T-helper 17 cell (primary cell): ENCODE results near the gene SSH2. TPM values are rescaled to one million over a fixed set of nuclear protein-coding genes. Genes with fewer than 3 reads are reported as not detected.
A peak's percentile ranks its signal among the peaks of the same experiment; 100 is the strongest.
"Not testable (repeated sequence)": the region's sequence is repeated elsewhere in the genome, so short reads cannot be mapped to it uniquely, and the experiment has no call there.

Experiments
- ATAC-seq: fragments of 150-1000 bp; cut with Tn5 transposase; 2 replicates; pipeline ENCODE4 v1.10.0; 2021; ENCODE audit warnings: mild to moderate bottlenecking, moderate library complexity
- DNase-seq, 3 donors: peaks; one replicate each; pipeline versions ENCODE4 v3.0.0 to v3.0.0-alpha.2; 2020 to 2021
- H3K9me3 ChIP-seq: one replicate; pipeline ENCODE4 v1.7.0; 2013; ENCODE audit warnings: low read length, mild to moderate bottlenecking; ENCODE audit not compliant: control insufficient read depth, poor library complexity, severe bottlenecking
- H3K27ac Mint-ChIP-seq: one replicate; pipeline ENCODE4 v1.8.0; 2022; ENCODE audit warnings: mild to moderate bottlenecking, moderate library complexity, mixed read lengths
- H3K27me3 Mint-ChIP-seq: one replicate; pipeline ENCODE4 v1.8.0; 2022; ENCODE audit warnings: mixed read lengths
- H3K36me3 Mint-ChIP-seq: one replicate; pipeline ENCODE4 v1.8.0; 2022; ENCODE audit warnings: low read depth, mixed read lengths
- H3K4me1 Mint-ChIP-seq: one replicate; pipeline ENCODE4 v1.8.0; 2022; ENCODE audit warnings: mild to moderate bottlenecking, mixed read lengths
- H3K4me3 Mint-ChIP-seq: one replicate; pipeline ENCODE4 v1.8.0; 2022; ENCODE audit warnings: mild to moderate bottlenecking, moderate library complexity, mixed read lengths
- total RNA-seq, 4 donors: library from RNA in 2 of 4; stranded (reverse) in 2 of 4; gene quantifications; one replicate each; pipeline ENCODE4 v1.2.3 and lab custom pipeline; 2022 to 2026

The SSH2 gene, protein sequence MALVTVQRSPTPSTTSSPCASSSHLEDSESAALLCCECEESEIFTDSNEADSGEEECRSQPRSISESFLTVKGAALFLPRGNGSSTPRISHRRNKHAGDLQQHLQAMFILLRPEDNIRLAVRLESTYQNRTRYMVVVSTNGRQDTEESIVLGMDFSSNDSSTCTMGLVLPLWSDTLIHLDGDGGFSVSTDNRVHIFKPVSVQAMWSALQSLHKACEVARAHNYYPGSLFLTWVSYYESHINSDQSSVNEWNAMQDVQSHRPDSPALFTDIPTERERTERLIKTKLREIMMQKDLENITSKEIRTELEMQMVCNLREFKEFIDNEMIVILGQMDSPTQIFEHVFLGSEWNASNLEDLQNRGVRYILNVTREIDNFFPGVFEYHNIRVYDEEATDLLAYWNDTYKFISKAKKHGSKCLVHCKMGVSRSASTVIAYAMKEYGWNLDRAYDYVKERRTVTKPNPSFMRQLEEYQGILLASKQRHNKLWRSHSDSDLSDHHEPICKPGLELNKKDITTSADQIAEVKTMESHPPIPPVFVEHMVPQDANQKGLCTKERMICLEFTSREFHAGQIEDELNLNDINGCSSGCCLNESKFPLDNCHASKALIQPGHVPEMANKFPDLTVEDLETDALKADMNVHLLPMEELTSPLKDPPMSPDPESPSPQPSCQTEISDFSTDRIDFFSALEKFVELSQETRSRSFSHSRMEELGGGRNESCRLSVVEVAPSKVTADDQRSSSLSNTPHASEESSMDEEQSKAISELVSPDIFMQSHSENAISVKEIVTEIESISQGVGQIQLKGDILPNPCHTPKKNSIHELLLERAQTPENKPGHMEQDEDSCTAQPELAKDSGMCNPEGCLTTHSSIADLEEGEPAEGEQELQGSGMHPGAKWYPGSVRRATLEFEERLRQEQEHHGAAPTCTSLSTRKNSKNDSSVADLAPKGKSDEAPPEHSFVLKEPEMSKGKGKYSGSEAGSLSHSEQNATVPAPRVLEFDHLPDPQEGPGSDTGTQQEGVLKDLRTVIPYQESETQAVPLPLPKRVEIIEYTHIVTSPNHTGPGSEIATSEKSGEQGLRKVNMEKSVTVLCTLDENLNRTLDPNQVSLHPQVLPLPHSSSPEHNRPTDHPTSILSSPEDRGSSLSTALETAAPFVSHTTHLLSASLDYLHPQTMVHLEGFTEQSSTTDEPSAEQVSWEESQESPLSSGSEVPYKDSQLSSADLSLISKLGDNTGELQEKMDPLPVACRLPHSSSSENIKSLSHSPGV (N-terminal part only)
- total RNA-seq (10 to 100 TPM; 72.2 to 72.7 TPM), total RNA-seq (lab: John Stamatoyannopoulos, UW) (74.2 to 80.4 reads per million in 2 donors)

DNA sequence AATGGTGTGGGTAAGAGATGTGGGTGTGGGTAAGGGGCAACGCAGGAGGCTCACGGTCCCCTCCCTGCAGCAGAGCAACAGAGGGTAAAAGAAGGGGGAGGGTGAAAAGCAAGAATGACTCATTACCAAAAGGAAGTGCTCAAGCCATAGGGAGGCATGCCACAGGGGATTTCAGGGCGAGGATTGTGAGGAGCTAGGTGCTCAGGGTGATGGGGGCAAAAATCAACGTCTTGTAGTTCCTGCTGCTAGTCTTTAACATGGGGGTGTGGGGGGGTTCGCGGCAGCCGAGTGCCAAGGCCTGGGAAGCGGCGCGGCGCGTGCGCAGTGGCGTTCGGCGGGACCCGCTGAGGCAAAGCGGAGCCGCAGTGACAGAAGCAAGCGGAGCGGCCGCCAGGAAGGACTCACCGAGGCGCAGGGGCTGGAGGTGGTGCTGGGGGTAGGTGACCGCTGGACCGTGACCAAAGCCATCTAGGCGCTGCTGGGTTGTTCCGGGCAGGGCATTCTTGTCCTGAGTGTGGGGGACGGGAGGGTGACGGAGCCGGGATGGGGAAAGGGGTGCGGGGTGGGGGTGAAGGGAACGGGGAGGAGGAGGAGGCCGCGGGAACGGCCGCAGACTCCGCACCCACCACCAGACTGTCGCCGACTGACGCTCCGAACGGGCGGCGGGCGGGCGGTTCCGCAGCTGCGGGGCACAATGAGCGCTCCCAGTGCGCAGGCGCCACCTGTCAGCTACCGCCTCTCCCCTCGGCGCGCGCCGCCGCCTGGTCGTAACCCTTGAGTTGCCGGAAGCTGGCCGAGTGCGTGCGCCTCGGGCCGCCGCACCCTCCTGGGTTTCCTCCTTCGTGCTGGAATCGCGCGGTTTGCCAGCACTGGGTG is at the start of gene SSH2:
Gene SSH2, minus strand, starts transcription at position 696 of the 876 bp plus-strand sequence. Its CDS starts 228 bp downstream, at position 468.
- Mint-ChIP-seq H3K36me3 (peaks cover 8% of the 10 kb centered on the region), H3K4me1 (peaks cover 27% of the 10 kb centered on the region), H3K4me3 (no peak within 1 kb of the TSS), H3K27ac (no peak within 1 kb of the TSS), H3K27me3 (no peaks in the 10 kb centered on the region)
- ATAC-seq (peak; percentile 77), DNase-seq (peak; percentile 80 to 91 (median 84))
- H3K9me3 ChIP-seq, result no peaks in the 10 kb centered on the region

DNA sequence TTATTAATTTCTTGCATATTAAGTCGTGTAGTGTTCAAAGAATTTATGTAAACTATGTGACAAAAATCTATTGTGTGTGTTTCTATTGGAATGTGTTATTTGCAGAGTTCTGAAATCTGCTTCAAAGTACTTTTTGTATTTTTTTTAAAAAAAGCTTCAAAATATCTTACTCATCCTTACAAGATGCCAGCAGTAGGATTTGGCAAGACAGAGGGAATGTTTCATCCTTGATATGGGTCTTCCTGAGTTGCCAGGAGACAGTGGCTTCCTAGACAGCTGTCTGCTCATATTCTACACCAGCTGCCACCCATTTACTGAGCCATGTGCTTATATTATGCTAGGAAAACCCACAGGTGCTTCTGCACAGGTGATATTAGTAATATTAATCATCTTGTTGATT is 47.8 kb upstream of the SSH2 start:
- H3K4me3 Mint-ChIP-seq, result no peak overlapping the region
- DNase-seq, result no peak
- no peak for ATAC-seq
- H3K4me1 Mint-ChIP-seq, result no peaks in the 10 kb centered on the region
- no peaks in the 10 kb centered on the region for H3K27me3 Mint-ChIP-seq
- no peak overlapping the region for H3K27ac Mint-ChIP-seq
- H3K36me3 Mint-ChIP-seq, result no peaks in the 10 kb centered on the region
- peaks cover 2% of the 10 kb centered on the region for H3K9me3 ChIP-seq

DNA sequence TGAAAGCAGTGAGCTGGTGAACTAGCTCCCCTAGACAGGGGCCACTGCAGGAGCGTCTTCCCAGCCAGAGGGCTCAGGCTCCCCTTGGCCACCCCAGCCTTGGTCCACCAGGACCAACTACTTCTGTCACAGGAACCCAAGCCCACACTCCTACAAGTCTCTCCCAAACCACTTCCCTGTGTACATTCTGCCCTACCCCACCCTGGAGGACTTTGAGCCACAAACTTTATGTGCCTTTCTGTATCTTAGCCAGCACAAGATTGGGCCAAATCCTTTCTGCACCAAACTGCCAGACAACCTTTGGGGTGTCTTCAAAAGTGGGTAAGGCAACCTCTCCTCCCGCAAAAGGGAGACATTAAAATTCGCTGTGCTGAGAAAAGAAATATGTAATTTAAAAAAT is 43.0 kb upstream of the SSH2 start:
- H3K4me1 Mint-ChIP-seq, result no peaks in the 10 kb centered on the region
- H3K4me3 Mint-ChIP-seq, result no peak overlapping the region
- no peaks in the 10 kb centered on the region for H3K9me3 ChIP-seq
- H3K36me3 Mint-ChIP-seq, result no peaks in the 10 kb centered on the region
- no peak for ATAC-seq
- DNase-seq, result no peak
- no peak overlapping the region for H3K27ac Mint-ChIP-seq
- H3K27me3 Mint-ChIP-seq, result no peaks in the 10 kb centered on the region

DNA sequence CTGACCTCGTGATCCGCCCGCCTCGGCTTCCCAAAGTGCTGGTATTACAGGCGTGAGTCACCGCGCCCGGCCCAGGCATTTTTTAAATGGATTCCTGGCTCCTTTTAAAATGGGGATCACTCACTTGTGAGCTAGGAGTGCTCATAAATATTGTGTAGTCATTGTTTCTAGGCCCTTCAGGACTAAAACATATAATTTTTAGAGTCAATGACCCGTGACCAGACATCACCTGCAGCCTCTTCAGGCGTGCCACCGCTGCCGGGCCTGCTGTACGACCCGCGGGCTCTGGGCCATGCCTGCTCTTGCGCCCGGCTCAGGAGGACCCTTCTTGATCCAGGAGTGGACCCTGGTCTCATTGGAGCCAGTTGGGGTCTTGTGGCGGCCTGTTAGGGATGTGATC is 42.2 kb upstream of the SSH2 start:
- H3K9me3 ChIP-seq, result no peaks in the 10 kb centered on the region

DNA sequence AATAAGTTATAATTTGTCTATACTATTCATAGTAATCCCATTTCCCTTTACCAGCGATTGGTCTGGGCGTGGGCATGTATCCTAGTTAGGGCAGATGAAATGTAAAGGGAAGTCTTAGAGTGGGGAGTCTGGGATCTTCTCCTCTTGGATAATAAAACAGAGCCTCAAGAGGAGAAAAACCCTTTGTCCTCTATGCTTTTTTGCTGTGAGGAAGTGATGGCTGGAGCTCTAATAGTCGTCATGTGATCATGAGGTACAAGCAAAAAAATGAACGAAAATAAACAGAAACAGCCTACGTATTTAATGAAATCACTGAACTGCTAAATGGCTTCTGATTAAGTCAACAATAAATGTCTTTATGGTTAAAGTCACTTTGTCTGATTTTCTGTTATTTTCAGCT is 38.2 kb upstream of the SSH2 start:
- no peaks in the 10 kb centered on the region for H3K9me3 ChIP-seq

More for the DNA sequence above, 42.2 kb upstream of the SSH2 start:
- no peaks in the 10 kb centered on the region for H3K27me3 Mint-ChIP-seq
- DNase-seq (no peak), ATAC-seq (no peak)
- no peaks in the 10 kb centered on the region for H3K4me1 Mint-ChIP-seq
- H3K27ac Mint-ChIP-seq, result no peak overlapping the region
- H3K4me3 Mint-ChIP-seq, result no peak overlapping the region
- H3K36me3 Mint-ChIP-seq, result no peaks in the 10 kb centered on the region

DNA sequence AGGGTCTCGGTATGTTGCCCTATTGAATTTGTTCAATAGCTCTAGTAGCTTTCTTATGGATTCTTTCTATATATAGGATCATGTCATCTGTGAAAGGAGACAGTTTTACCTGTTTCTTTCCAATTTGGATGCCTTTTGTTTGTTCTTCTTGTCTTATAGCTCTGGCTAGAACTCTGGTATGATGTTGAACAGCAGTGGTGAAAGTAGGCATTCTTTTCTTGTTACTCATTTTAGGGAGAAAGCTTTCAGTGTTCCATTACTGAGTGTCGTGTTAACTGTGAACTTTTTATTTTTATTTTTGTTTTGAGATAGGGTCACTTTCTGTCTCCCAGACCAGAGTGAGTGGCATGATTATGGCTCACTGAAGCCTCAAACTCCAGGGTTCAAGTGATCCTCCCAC is 32.6 kb upstream of the SSH2 start:
- no peak overlapping the region for H3K4me3 Mint-ChIP-seq
- no peaks in the 10 kb centered on the region for H3K9me3 ChIP-seq
- no peaks in the 10 kb centered on the region for H3K27me3 Mint-ChIP-seq
- DNase-seq (no peak), ATAC-seq (no peak)
- no peaks in the 10 kb centered on the region for H3K4me1 Mint-ChIP-seq
- H3K27ac Mint-ChIP-seq, result no peak overlapping the region
- H3K36me3 Mint-ChIP-seq, result no peaks in the 10 kb centered on the region

More for the DNA sequence above, 38.2 kb upstream of the SSH2 start:
- Mint-ChIP-seq H3K36me3 (no peaks in the 10 kb centered on the region), H3K27me3 (no peaks in the 10 kb centered on the region), H3K27ac (no peak overlapping the region), H3K4me3 (no peak overlapping the region), H3K4me1 (no peaks in the 10 kb centered on the region)
- DNase-seq, result no peak
- ATAC-seq, result no peak

DNA sequence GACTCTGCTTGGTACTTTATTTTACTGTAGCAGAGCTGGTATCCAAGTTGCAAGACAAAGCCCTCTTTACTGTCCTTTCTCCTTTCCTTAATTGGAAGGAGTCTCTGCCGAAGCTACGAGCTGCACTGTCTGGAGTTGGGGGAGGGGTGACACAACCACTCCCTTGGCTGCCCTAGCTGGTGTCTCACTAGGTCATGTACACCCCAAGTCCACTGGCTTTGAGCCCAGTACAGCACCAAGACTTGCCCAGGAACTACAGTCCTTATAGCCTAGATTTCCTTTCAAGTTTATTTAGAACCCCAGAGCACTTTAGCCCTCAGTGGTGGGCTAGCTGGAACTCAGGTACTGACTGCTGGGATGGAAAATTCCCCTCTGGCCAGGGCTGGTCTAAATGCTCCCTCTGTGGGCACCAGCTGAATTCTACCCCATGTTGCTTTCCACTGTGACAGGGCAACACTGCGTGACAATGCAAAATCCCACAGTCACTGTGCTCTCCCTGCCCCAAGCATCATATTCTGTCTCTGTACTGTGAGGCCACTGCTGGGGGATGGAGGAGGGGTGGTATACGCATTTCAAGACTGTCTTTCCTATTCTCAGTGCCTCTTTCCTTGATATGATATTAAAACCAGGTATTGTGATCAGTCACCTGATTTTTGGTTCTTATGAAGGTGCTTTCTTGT is 29.8 kb upstream of the SSH2 start:
- H3K36me3 Mint-ChIP-seq, result no peaks in the 10 kb centered on the region
- no peak overlapping the region for H3K27ac Mint-ChIP-seq
- H3K9me3 ChIP-seq, result no peaks in the 10 kb centered on the region
- DNase-seq (no peak), ATAC-seq (no peak)
- H3K4me3 Mint-ChIP-seq, result no peak overlapping the region
- no peaks in the 10 kb centered on the region for H3K27me3 Mint-ChIP-seq
- peaks cover 2% of the 10 kb centered on the region for H3K4me1 Mint-ChIP-seq

DNA sequence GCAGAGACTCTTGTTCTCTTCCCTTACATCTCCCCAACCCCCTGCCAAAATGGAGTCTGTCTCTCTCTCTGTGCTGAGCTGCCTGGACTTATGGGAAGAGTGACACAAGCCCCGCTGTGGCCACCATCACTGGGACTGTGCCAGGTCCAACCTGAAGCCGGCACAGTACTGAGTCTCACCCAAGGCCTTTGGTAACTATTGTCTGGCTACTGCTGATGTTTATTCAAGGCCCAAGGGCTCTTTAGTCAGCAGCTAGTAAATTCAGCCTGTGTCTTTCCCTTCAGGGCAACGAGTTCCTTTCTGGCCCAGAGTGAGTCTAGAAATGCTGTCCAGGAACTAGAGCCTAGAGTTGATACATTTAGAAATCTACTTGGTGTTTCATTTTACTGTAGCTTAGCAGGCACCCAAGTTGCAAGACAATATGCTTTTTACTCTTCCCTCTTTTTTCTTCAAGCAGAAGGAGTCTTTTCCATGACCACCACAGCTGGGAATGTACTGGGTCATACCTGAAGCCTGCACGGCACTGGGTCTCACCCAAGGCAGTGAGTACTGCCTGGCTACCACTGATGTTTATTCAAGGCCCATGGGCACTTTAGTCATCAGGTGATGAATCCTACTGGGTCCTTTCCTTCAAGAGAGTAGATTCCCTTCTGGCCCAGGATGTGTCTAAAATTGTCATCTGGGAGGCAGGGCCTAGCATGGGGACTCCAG is 29.1 kb upstream of the SSH2 start:
- Mint-ChIP-seq H3K36me3 (no peaks in the 10 kb centered on the region), H3K27ac (no peak overlapping the region), H3K4me1 (peaks cover 2% of the 10 kb centered on the region), H3K4me3 (no peak overlapping the region), H3K27me3 (no peaks in the 10 kb centered on the region)
- no peaks in the 10 kb centered on the region for H3K9me3 ChIP-seq
- no peak for DNase-seq
- ATAC-seq, result no peak

DNA sequence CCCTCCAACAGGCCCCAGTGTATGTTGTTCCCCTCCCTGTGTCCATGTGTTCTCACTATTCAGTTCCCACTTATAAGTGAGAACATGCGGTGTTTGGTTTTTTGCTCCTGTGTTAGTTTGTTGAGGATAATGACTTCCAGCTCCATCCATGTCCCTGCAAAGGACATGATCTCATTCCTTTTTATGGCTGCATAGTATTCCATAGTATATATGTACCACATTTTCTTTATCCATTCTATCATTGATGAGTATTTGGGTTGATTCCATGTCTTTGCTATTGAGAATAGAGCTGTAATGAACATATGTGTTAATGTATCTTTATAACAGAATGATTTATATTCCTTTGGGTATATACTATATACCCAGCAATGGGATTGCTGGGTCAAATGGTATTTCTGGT is 27.5 kb upstream of the SSH2 start:
- not testable (repeated sequence) for H3K36me3 Mint-ChIP-seq, H3K27me3 Mint-ChIP-seq, H3K9me3 ChIP-seq

DNA sequence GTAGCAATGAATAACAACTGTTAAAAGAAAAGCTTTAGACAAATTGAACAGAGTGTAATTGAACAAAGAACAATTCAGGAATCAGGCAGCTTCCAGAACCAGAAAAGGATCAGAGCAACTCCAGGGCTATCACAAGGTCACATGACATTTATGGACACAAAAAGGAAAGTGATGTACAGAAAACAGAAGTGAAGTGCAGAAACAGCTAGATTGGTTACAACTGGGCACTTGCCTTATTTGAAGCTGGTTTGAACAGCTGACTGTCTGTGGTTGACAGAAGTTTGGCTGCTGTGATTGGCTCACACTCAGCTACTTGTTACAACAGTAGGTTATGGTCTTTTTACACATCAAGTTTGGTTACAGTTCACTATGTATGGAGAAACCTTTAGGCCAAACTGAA is 26.2 kb upstream of the SSH2 start:
- ATAC-seq (no peak), DNase-seq (no peak)
- H3K9me3 ChIP-seq, result no peaks in the 10 kb centered on the region
- no peaks in the 10 kb centered on the region for H3K27me3 Mint-ChIP-seq
- H3K27ac Mint-ChIP-seq, result no peak overlapping the region
- H3K4me3 Mint-ChIP-seq, result no peak overlapping the region
- no peaks in the 10 kb centered on the region for H3K36me3 Mint-ChIP-seq
- peaks cover 2% of the 10 kb centered on the region for H3K4me1 Mint-ChIP-seq

More for the DNA sequence above, 27.5 kb upstream of the SSH2 start:
- DNase-seq, ATAC-seq, H3K27ac Mint-ChIP-seq, H3K4me1 Mint-ChIP-seq, H3K4me3 Mint-ChIP-seq: not testable (repeated sequence)

DNA sequence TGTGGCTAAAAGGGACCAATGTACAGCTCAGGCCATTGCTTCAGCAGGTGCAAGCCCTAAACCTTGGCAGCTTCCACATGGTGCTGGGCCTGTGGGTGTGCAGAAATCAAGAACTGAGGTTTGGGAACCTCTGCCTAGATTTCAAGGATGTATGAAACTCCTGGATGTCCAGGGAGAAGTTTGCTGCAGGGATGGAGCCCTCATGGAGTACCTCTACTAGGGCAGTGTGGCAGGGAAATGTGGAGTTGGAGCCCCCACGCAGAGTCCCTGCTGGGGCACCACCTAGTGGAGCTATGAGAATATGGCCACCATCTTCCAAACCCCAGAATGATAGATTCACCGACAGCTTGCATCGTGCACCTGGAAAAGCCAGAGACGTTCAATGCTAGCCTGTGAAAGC is 24.4 kb upstream of the SSH2 start:
- DNase-seq (no peak), ATAC-seq (no peak)
- Mint-ChIP-seq H3K36me3 (no peaks in the 10 kb centered on the region), H3K4me3 (no peak overlapping the region), H3K4me1 (peaks cover 2% of the 10 kb centered on the region), H3K27me3 (no peaks in the 10 kb centered on the region), H3K27ac (no peak overlapping the region)
- no peaks in the 10 kb centered on the region for H3K9me3 ChIP-seq
